K562 (cell line): ENCODE results near the gene ARFIP2. TPM values are rescaled to one million over a fixed set of nuclear protein-coding genes. Genes with fewer than 3 reads are reported as not detected.

Source experiments
- ATAC-seq: fragments of 200-7000 bp; cut with Tn5 transposase; 3 replicates; pipeline ENCODE4 v1.9.1; 2020; ENCODE audit warnings: moderate library complexity
- BruUV-seq: library from RNA; stranded (reverse); fragments of 400-500 nt; replicated peaks from 2 replicates; lab custom pipeline; 2021; lab: Mats Ljungman, UMichigan
- CTCF ChIA-PET: fragments of 300-600 bp; formaldehyde crosslinking; extraction: SDS; loops from one replicate; lab custom pipeline; 2021; ENCODE audit warnings: low intra/inter-chr PET ratio; lab: Yijun Ruan, JAX
- POLR2A ChIA-PET: fragments of 300-600, 350-650 bp; sonication (Branson Sonifier 250); formaldehyde crosslinking; extraction: SDS; loops from one replicate; lab custom pipeline; 2021; ENCODE audit warnings: antibody characterized with exemption, inconsistent platforms; lab: Yijun Ruan, JAX
- DNase-seq, 4 experiments: peaks; one replicate each; pipeline versions ENCODE4 v3.0.0 to v3.0.0-alpha.2; 2011 to 2018; ENCODE audit warnings: low spot score in 3 of 4, mixed read lengths in 3 of 4; ENCODE audit errors: extremely low read depth in 1 of 4
- FAIRE-seq: peaks from 2 replicates; lab custom pipeline; 2011; peaks lifted over from hg19 to GRCh38; lab: Jason Lieb, UNC
- H2AFZ ChIP-seq: 2 replicates; pipeline ENCODE4 v1.6.0; 2011; ENCODE audit warnings: low read depth, low read length, control low read depth, inconsistent platforms
- H3K27ac ChIP-seq: fragments of 200-600 bp; 3 replicates; pipeline ENCODE4 v1.8.0; 2011; ENCODE audit warnings: low read depth, mild to moderate bottlenecking, control low read depth, inconsistent platforms, low read length, moderate library complexity, mixed read lengths; ENCODE audit errors: extremely low read depth
- H3K27me3 ChIP-seq, 2 experiments: fragments of 300-600 bp in 1 of 2; 2 replicates in 1 of 2; 3 replicates in 1 of 2; pipeline versions ENCODE4 v1.6.0 to v1.8.0; 2011; ENCODE audit warnings: inconsistent platforms in 2 of 2, low read length in 2 of 2, mild to moderate bottlenecking in 1 of 2, mixed read lengths in 1 of 2, moderate library complexity in 1 of 2; ENCODE audit not compliant: control insufficient read depth in 2 of 2, insufficient read depth in 2 of 2
- H3K36me3 ChIP-seq: fragments of 300-600 bp; 3 replicates; pipeline ENCODE4 v1.8.0; 2011; ENCODE audit warnings: mild to moderate bottlenecking, low read length, inconsistent platforms; ENCODE audit not compliant: control insufficient read depth, insufficient read depth
- H3K4me1 ChIP-seq, 2 experiments: fragments of 200-600 bp in 1 of 2; replicated peaks in 1 of 2; 2 replicates in 1 of 2; 3 replicates in 1 of 2; pipeline versions ENCODE4 v1.5.1 to v1.8.0; 2011; ENCODE audit warnings: inconsistent platforms in 2 of 2, low read length in 2 of 2, mild to moderate bottlenecking in 1 of 2, mixed read lengths in 1 of 2, moderate library complexity in 1 of 2; ENCODE audit not compliant: control insufficient read depth in 2 of 2, insufficient read depth in 2 of 2
- H3K4me2 ChIP-seq: 2 replicates; pipeline ENCODE4 v1.6.1; 2011; ENCODE audit warnings: low read length, control low read depth, inconsistent platforms, mixed read lengths; ENCODE audit not compliant: insufficient read depth
- H3K4me3 ChIP-seq: fragments of 200-600 bp; sonication (generic), shearing (Covaris generic); 2 replicates; pipeline ENCODE4 v1.5.1; 2016; ENCODE audit warnings: control low read depth, inconsistent platforms
- H3K79me2 ChIP-seq: fragments of 200-600 bp; 3 replicates; pipeline ENCODE4 v1.8.0; 2011; ENCODE audit warnings: low read length, inconsistent platforms; ENCODE audit not compliant: control insufficient read depth, insufficient read depth
- H3K9ac ChIP-seq, 2 experiments: 2 replicates each; pipeline versions ENCODE4 v1.6.0 to v1.6.1; 2011; ENCODE audit warnings: low read depth in 2 of 2, low read length in 2 of 2, control low read depth in 1 of 2, inconsistent platforms in 1 of 2, mild to moderate bottlenecking in 1 of 2, mixed read lengths in 1 of 2; ENCODE audit not compliant: insufficient read depth in 1 of 2
- H3K9me1 ChIP-seq: one replicate; pipeline ENCODE4 v1.6.0; 2011; ENCODE audit warnings: inconsistent platforms, mild to moderate bottlenecking, low read length, moderate library complexity; ENCODE audit not compliant: control insufficient read depth, insufficient read depth
- H3K9me3 ChIP-seq: replicated peaks from 2 replicates; pipeline ENCODE4 v1.5.1; 2011; ENCODE audit warnings: low read depth, low read length, inconsistent platforms; ENCODE audit not compliant: control insufficient read depth, insufficient read depth
- H4K20me1 ChIP-seq: replicated peaks from 2 replicates; pipeline ENCODE4 v1.6.1; 2011; ENCODE audit warnings: low read length, inconsistent platforms, mixed read lengths; ENCODE audit not compliant: control insufficient read depth, insufficient read depth
- CBX5 ChIP-seq: IDR thresholded peaks from 2 replicates; pipeline ENCODE4 v1.6.1; 2014; ENCODE audit warnings: low read depth, borderline replicate concordance
- CREM ChIP-seq: IDR thresholded peaks from 2 replicates; pipeline ENCODE4 v1.6.1; 2014; ENCODE audit warnings: antibody characterized with exemption, low read depth
- HEY1 ChIP-seq: fragments of 250-450 bp; sonication (Bioruptor Pico); IDR thresholded peaks from 2 replicates; pipeline ENCODE4 v1.5.0; 2020; ENCODE audit warnings: mild to moderate bottlenecking, moderate library complexity, borderline replicate concordance
- POLR2AphosphoS5 ChIP-seq: IDR thresholded peaks from 2 replicates; pipeline ENCODE4 v1.6.1; 2011; ENCODE audit warnings: mild to moderate bottlenecking, low read depth, low read length, moderate library complexity; ENCODE audit not compliant: control insufficient read depth, insufficient read depth
- RB1 ChIP-seq: fragments of 450-650 bp; IDR thresholded peaks from 2 replicates; pipeline ENCODE4 v1.6.1; 2017; ENCODE audit warnings: low read depth, mild to moderate bottlenecking
- WHSC1 ChIP-seq: IDR thresholded peaks from one replicate; pipeline ENCODE4 v1.6.1; 2012; ENCODE audit warnings: low read length, control low read depth, inconsistent platforms
- WGBS: fragments of 100-300 bp; shearing (Covaris generic); methylation state at CpG from one replicate; pipeline ENCODE4 v1.1.6; 2016; ENCODE audit warnings: low coverage, mixed read lengths; ENCODE audit not compliant: insufficient coverage; ENCODE audit errors: missing lambda C conversion rate; 5-methylcytosine and 5-hydroxymethylcytosine counted together
- in situ Hi-C: fragments of 300-500 bp; cut with MboI; formaldehyde crosslinking; loops from 4 replicates; pipeline ENCODE4 v1.15.0; 2018; ENCODE audit warnings: inconsistent platforms, mixed read lengths
- intact Hi-C: fragments of 100-400 bp; cut with micrococcal nuclease; formaldehyde crosslinking; loops from 2 replicates; pipeline ENCODE4 v1.14.2; 2022
- polyA plus RNA-seq, 8 experiments: library from polyadenylated mRNA; depleted of rRNA in 4 of 8; stranded (reverse) in 5 of 8; unstranded in 3 of 8; fragments of >200 nt; fragmentation: Nextera tagmentation in 2 of 8; fragmentation: Illumina TruSeq in 1 of 8; extraction: Ambion mirVana in 2 of 8; extraction: Trizol in 1 of 8; gene quantifications; 2 replicates each; pipeline versions ENCODE4 v1.2.1 to v1.2.3, GENCODE V29; 2011 to 2014; ENCODE audit warnings: inconsistent platforms in 1 of 8, missing spikeins in 1 of 8
- total RNA-seq, 7 experiments: library from RNA; depleted of rRNA in 6 of 7; stranded (reverse); fragments of >200 nt in 6 of 7; fragmentation: Illumina TruSeq in 2 of 7; extraction: Trizol in 2 of 7; gene quantifications; 2 replicates each; pipeline versions ENCODE4 v1.2.1 to v1.2.3, GENCODE V29; 2011 to 2021; ENCODE audit warnings: low replicate concordance in 1 of 7
- TF ChIP-seq, protein P1 (sequence below), 2 experiments: fragments of 450-650 bp in 1 of 2; IDR thresholded peaks; 2 replicates each; pipeline ENCODE4 v1.6.1; 2011 to 2017; ENCODE audit warnings: low read depth in 2 of 2, antibody characterized with exemption in 1 of 2, borderline replicate concordance in 1 of 2, low read length in 1 of 2, mild to moderate bottlenecking in 1 of 2, mixed read lengths in 1 of 2; ENCODE audit not compliant: control insufficient read depth in 1 of 2
- TF ChIP-seq, protein P2 (sequence below), 3 experiments: IDR thresholded peaks in 2 of 3; conservative IDR thresholded peaks in 1 of 3; 2 replicates each; pipeline ENCODE4 v1.5.1; 2011 to 2012; ENCODE audit warnings: low read length in 3 of 3, mild to moderate bottlenecking in 3 of 3, control low read depth in 2 of 3, improper control_type of control experiment in 1 of 3, inconsistent platforms in 1 of 3, low read depth in 1 of 3, mixed read lengths in 1 of 3, moderate library complexity in 1 of 3; ENCODE audit not compliant: insufficient read depth in 2 of 3
- TF ChIP-seq, protein P3 (sequence below), 2 experiments: fragments of 150-350 bp in 1 of 2; IDR thresholded peaks; 2 replicates each; pipeline ENCODE4 v1.6.1; 2012 to 2016; ENCODE audit warnings: low read depth in 2 of 2, low read length in 2 of 2, mild to moderate bottlenecking in 1 of 2, moderate library complexity in 1 of 2
- TF ChIP-seq, protein P4 (sequence below): fragments of 250-450 bp; sonication (Bioruptor Pico); IDR thresholded peaks from 2 replicates; pipeline ENCODE4 v1.6.1; 2021; ENCODE audit warnings: mild to moderate bottlenecking

The ARFIP2 gene
- total and polyA plus RNA-seq, 9 of the 15 experiments (the other 6 are each of a cell fraction or from before 2014, with no cell fraction given), result 11.8 to 74.1 (median 41.0) TPM

DNA sequence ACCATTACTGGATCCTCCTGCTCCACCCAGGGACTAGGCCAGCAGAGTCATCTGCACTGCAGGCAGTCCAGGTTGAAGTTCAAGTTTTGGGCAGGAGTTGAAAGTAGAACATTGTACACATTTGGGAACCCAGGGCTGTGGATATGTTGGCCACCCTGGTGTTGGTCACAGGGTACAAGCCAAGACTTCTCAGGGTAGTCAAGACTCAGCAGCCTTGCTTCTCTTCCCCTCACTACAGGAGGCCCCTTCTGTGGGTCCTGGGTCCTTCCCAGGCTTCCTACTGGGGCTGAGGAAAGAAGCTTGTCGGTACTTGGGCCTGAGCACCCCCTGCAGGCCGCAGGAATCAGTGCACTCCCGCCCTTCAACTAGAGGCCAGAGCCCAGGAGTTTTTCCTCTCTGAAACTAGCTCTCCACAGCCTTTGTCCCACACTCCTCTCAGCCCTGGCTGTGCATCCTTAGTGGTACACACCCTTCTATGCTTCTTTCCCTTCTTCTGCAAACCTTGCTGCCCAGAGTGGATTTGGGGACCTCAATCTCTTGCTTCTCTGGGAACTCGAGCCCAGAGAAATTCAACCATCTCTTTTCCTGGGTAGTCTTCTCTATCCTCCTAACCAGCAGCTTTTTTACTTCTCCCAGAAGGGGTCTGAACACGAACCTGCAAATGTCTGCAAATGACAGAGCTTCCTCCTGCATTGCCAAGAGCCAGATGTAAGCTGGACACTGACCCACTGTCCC lies 37.7 kb downstream of the ARFIP2 start:
- Histone ChIP-seq H4K20me1 (no peaks in the 10 kb centered on the region), H3K36me3 (no peaks in the 10 kb centered on the region), H3K4me3 (no peak overlapping the region), H3K9me3 (no peaks in the 10 kb centered on the region), H3K9ac (no peak overlapping the region), H3K27ac (no peak overlapping the region), H3K4me2 (no peak overlapping the region), H3K27me3 (0 out of 5 replicates have a peak, but pooled peaks cover 0 to 2% of the 10 kb centered on the region in 2 experiments), H3K4me1 (peaks cover 9 to 10% of the 10 kb centered on the region in 2 experiments; a peak in 3 of 5 replicates), H2AFZ (no peak overlapping the region), H3K79me2 (no peaks in the 10 kb centered on the region), H3K9me1 (no peaks in the 10 kb centered on the region)
- 10% methylated on average over 5 of the region's 5 CpGs for WGBS
- ATAC-seq (peak; percentile 93), FAIRE-seq (peak; percentile 62), DNase-seq (peak; percentile 69 to 77 (median 76))
- in situ Hi-C loops, result loop anchor here (5.0 kb wide), 1 partner anchor 66 kb away; no protein-coding TSS in a partner anchor
- POLR2A ChIA-PET, result interaction anchor here (0.5 to 1.9 kb wide), 8 partner anchors 12 to 277 kb away, joined by 3 to 11 read pairs (median 4); partner anchors contain the start of gene MRPL17
- BruUV-seq, result no TSS peak
- CTCF ChIA-PET, result interaction anchor here (0.6 to 3.5 kb wide), 2 partner anchors 20 to 64 kb away, joined by 3 to 21 read pairs; no protein-coding TSS in a partner anchor
- intact Hi-C loops, result loop anchor here (1.0 to 5.0 kb wide), 2 partner anchors 64 to 259 kb away; no protein-coding TSS in a partner anchor
- TF ChIP-seq RB1 (0 out of 2 replicates have a peak, but pooled peaks have one; percentile 21), CREM (0 out of 2 replicates have a peak, but pooled peaks have one; percentile 17), WHSC1 (no peak), CBX5 (no peak), HEY1 (CRISPR knock-in tag) (no peak), POLR2AphosphoS5 (no peak)
- TF ChIP-seq, protein P1, sequence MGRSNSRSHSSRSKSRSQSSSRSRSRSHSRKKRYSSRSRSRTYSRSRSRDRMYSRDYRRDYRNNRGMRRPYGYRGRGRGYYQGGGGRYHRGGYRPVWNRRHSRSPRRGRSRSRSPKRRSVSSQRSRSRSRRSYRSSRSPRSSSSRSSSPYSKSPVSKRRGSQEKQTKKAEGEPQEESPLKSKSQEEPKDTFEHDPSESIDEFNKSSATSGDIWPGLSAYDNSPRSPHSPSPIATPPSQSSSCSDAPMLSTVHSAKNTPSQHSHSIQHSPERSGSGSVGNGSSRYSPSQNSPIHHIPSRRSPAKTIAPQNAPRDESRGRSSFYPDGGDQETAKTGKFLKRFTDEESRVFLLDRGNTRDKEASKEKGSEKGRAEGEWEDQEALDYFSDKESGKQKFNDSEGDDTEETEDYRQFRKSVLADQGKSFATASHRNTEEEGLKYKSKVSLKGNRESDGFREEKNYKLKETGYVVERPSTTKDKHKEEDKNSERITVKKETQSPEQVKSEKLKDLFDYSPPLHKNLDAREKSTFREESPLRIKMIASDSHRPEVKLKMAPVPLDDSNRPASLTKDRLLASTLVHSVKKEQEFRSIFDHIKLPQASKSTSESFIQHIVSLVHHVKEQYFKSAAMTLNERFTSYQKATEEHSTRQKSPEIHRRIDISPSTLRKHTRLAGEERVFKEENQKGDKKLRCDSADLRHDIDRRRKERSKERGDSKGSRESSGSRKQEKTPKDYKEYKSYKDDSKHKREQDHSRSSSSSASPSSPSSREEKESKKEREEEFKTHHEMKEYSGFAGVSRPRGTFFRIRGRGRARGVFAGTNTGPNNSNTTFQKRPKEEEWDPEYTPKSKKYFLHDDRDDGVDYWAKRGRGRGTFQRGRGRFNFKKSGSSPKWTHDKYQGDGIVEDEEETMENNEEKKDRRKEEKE (IDR thresholded peaks at IDR 0.05; ENCODE audit: borderline replicate concordance in 1 of 2, control insufficient read depth in 1 of 2, low read depth in 2 of 2, low read length in 1 of 2), result no peak
- TF ChIP-seq, protein P2, sequence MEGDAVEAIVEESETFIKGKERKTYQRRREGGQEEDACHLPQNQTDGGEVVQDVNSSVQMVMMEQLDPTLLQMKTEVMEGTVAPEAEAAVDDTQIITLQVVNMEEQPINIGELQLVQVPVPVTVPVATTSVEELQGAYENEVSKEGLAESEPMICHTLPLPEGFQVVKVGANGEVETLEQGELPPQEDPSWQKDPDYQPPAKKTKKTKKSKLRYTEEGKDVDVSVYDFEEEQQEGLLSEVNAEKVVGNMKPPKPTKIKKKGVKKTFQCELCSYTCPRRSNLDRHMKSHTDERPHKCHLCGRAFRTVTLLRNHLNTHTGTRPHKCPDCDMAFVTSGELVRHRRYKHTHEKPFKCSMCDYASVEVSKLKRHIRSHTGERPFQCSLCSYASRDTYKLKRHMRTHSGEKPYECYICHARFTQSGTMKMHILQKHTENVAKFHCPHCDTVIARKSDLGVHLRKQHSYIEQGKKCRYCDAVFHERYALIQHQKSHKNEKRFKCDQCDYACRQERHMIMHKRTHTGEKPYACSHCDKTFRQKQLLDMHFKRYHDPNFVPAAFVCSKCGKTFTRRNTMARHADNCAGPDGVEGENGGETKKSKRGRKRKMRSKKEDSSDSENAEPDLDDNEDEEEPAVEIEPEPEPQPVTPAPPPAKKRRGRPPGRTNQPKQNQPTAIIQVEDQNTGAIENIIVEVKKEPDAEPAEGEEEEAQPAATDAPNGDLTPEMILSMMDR (IDR thresholded peaks at IDR 0.05 in 2 of 3, conservative IDR thresholded peaks at IDR 0.05 in 1 of 3; ENCODE audit: insufficient read depth in 2 of 3, low read depth in 1 of 3, low read length in 3 of 3), result peak; percentile 86 to 92 (median 86)
- TF ChIP-seq, protein P3, sequence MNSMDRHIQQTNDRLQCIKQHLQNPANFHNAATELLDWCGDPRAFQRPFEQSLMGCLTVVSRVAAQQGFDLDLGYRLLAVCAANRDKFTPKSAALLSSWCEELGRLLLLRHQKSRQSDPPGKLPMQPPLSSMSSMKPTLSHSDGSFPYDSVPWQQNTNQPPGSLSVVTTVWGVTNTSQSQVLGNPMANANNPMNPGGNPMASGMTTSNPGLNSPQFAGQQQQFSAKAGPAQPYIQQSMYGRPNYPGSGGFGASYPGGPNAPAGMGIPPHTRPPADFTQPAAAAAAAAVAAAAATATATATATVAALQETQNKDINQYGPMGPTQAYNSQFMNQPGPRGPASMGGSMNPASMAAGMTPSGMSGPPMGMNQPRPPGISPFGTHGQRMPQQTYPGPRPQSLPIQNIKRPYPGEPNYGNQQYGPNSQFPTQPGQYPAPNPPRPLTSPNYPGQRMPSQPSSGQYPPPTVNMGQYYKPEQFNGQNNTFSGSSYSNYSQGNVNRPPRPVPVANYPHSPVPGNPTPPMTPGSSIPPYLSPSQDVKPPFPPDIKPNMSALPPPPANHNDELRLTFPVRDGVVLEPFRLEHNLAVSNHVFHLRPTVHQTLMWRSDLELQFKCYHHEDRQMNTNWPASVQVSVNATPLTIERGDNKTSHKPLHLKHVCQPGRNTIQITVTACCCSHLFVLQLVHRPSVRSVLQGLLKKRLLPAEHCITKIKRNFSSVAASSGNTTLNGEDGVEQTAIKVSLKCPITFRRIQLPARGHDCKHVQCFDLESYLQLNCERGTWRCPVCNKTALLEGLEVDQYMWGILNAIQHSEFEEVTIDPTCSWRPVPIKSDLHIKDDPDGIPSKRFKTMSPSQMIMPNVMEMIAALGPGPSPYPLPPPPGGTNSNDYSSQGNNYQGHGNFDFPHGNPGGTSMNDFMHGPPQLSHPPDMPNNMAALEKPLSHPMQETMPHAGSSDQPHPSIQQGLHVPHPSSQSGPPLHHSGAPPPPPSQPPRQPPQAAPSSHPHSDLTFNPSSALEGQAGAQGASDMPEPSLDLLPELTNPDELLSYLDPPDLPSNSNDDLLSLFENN (IDR thresholded peaks at IDR 0.05; ENCODE audit: low read depth in 2 of 2, low read length in 2 of 2), result no peak
- TF ChIP-seq, protein P4, sequence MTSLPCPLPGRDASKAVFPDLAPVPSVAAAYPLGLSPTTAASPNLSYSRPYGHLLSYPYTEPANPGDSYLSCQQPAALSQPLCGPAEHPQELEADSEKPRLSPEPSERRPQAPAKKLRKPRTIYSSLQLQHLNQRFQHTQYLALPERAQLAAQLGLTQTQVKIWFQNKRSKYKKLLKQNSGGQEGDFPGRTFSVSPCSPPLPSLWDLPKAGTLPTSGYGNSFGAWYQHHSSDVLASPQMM (CRISPR knock-in tag), result no peak
